ENCODE measurements around the gene MACROD2. TPM values are rescaled to one million over a fixed set of nuclear protein-coding genes. Genes with fewer than 3 reads are reported as not detected.

MACROD2 gene
- polyA plus RNA-seq, 1 donor from 2014 or later, result 23.2 TPM

GRCh38 chr20:16049529-16050093 lies 2054.3 kb downstream of the MACROD2 start:
- no peaks in the 10 kb centered on the region for H3K36me3 ChIP-seq (ENCODE audit: insufficient read depth, low read length)
- no peaks in the 10 kb centered on the region for H3K27me3 ChIP-seq (ENCODE audit: insufficient read depth, low read depth, low read length)
- no peak overlapping the region for H3K9ac ChIP-seq (ENCODE audit: low read length)
- TF ChIP-seq EZH2 (IDR thresholded peaks at IDR 0.05; ENCODE audit: borderline replicate concordance, insufficient read depth, low read length, poor library complexity, severe bottlenecking), result no peak
- no peak for TF ChIP-seq RAD21 (conservative IDR thresholded peaks at IDR 0.05)
- TF ChIP-seq TAF1 (IDR thresholded peaks at IDR 0.05; ENCODE audit: low read depth), result no peak
- TF ChIP-seq CTCF (IDR thresholded peaks at IDR 0.05; ENCODE audit: poor library complexity, severe bottlenecking), result no peak
- TF ChIP-seq MXI1 (conservative IDR thresholded peaks at IDR 0.05; ENCODE audit: poor library complexity, severe bottlenecking), result no peak
- TF ChIP-seq EP300 (conservative IDR thresholded peaks at IDR 0.05; ENCODE audit: poor library complexity, severe bottlenecking), result no peak
- no peak for TF ChIP-seq REST (IDR thresholded peaks at IDR 0.05; ENCODE audit: borderline replicate concordance)
- no peak for TF ChIP-seq SMC3 (conservative IDR thresholded peaks at IDR 0.05; ENCODE audit: poor library complexity)
- TF ChIP-seq POLR2AphosphoS5 (IDR thresholded peaks at IDR 0.05), result no peak
- peak overlapping the region; percentile 20 for H3K27ac ChIP-seq (ENCODE audit: low read length)
- H3K4me3 ChIP-seq (ENCODE audit: low read length), result no peak overlapping the region
- H4K20me1 ChIP-seq (ENCODE audit: insufficient read depth), result no peaks in the 10 kb centered on the region
- peak overlapping the region; percentile 6 for H2AFZ ChIP-seq (ENCODE audit: low read depth, low read length)
- H3K4me2 ChIP-seq (ENCODE audit: low read length), result no peak overlapping the region
- no peaks in the 10 kb centered on the region for H3K9me3 ChIP-seq (ENCODE audit: low read length)
- H3F3A ChIP-seq (ENCODE audit: insufficient read depth, low read length, poor library complexity, severe bottlenecking), result no peaks in the 10 kb centered on the region
- H3K9me2 ChIP-seq (ENCODE audit: insufficient read depth, low read length), result no peaks in the 10 kb centered on the region
- H3K79me2 ChIP-seq (replicated peaks; ENCODE audit: insufficient read depth, low read length), result no peaks in the 10 kb centered on the region

GRCh38 chr20:16050366-16050765 lies 2055.1 kb downstream of the MACROD2 start:
- no peaks in the 10 kb centered on the region for H3K9me2 ChIP-seq (ENCODE audit: insufficient read depth, low read length)
- H3K36me3 ChIP-seq (ENCODE audit: insufficient read depth, low read length), result no peaks in the 10 kb centered on the region
- no peak overlapping the region for H3K4me2 ChIP-seq (ENCODE audit: low read length)
- TF ChIP-seq EZH2 (IDR thresholded peaks at IDR 0.05; ENCODE audit: borderline replicate concordance, insufficient read depth, low read length, poor library complexity, severe bottlenecking), result no peak
- TF ChIP-seq REST (IDR thresholded peaks at IDR 0.05; ENCODE audit: borderline replicate concordance), result no peak
- no peak for TF ChIP-seq RAD21 (conservative IDR thresholded peaks at IDR 0.05)
- no peak for TF ChIP-seq POLR2AphosphoS5 (IDR thresholded peaks at IDR 0.05)
- no peak for TF ChIP-seq TAF1 (IDR thresholded peaks at IDR 0.05; ENCODE audit: low read depth)
- TF ChIP-seq SMC3 (conservative IDR thresholded peaks at IDR 0.05; ENCODE audit: poor library complexity), result no peak
- no peak for TF ChIP-seq CTCF (IDR thresholded peaks at IDR 0.05; ENCODE audit: poor library complexity, severe bottlenecking)
- H2AFZ ChIP-seq (ENCODE audit: low read depth, low read length), result no peak overlapping the region
- H3K27ac ChIP-seq (ENCODE audit: low read length), result peak overlapping the region; percentile 20
- H4K20me1 ChIP-seq (ENCODE audit: insufficient read depth), result no peaks in the 10 kb centered on the region
- no peaks in the 10 kb centered on the region for H3F3A ChIP-seq (ENCODE audit: insufficient read depth, low read length, poor library complexity, severe bottlenecking)
- no peaks in the 10 kb centered on the region for H3K27me3 ChIP-seq (ENCODE audit: insufficient read depth, low read depth, low read length)
- no peaks in the 10 kb centered on the region for H3K79me2 ChIP-seq (replicated peaks; ENCODE audit: insufficient read depth, low read length)
- no peaks in the 10 kb centered on the region for H3K9me3 ChIP-seq (ENCODE audit: low read length)
- no peak overlapping the region for H3K4me3 ChIP-seq (ENCODE audit: low read length)
- no peak overlapping the region for H3K9ac ChIP-seq (ENCODE audit: low read length)
